GM18858 (cell line): Measurements from ENCODE around the gene CERS3.
A peak's percentile ranks its signal among the peaks of the same experiment; 100 is the strongest.

Experiments used
- ATAC-seq: cut with Tn5 transposase; IDR thresholded peaks from one replicate; pipeline ENCODE4 v1.9.1; 2021; ENCODE audit not compliant: unreplicated experiment

CERS3 gene

GRCh38 chr15:100528833-100529428 lies at the start of gene CERS3:
Gene CERS3, minus strand, starts transcription at chr15:100528950. Its CDS starts 27,101 bp downstream, at chr15:100501849.
- ATAC-seq = no peak

DNA sequence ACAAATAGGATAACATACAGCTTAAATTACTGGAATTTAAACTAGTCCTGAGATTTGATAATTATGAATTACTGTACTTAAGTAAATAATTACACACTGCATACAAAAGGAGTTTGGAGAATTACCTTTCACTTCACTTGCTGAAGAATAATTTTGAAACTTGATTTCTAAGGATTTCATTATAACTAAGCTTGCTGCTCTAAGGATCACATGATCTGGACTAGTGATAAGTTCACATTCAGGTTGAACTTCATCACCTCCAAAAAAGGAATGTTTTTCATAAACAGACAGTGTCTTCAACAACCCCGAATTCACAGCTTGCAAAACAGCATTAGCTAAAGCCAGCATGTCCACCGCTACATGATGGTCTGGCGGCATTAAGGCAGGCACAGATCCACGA lies 44.8 kb upstream of the CERS3 start:
- ATAC-seq = no peak

DNA sequence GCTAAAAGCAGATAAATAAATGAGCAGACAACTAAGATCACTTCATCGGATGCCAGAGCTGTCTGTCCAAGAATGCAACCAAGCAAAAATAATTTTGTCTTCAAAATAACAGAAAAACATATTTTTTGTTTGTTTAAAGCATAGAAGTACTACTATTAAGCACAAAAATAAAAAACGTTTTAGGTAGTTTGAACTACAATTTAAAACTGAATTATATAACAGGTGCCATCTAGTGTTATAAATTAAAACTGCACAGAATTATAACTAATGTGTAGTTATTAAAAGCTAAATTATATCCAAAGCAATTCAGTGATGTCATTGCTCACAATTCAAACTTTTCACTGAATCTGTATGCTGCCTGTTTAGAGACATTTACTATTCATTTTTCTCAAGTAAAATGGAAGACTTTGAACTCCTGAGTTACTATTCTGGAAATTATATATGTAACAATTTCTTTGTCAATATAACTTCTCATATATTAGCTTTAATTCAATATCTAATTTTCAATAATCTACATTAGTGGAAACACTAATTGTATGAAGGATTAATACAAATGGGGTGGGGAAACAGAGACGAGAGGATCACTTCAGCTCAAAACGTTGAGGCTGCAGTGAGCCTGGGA lies 43.7 kb upstream of the CERS3 start:
- ATAC-seq = no peak

DNA sequence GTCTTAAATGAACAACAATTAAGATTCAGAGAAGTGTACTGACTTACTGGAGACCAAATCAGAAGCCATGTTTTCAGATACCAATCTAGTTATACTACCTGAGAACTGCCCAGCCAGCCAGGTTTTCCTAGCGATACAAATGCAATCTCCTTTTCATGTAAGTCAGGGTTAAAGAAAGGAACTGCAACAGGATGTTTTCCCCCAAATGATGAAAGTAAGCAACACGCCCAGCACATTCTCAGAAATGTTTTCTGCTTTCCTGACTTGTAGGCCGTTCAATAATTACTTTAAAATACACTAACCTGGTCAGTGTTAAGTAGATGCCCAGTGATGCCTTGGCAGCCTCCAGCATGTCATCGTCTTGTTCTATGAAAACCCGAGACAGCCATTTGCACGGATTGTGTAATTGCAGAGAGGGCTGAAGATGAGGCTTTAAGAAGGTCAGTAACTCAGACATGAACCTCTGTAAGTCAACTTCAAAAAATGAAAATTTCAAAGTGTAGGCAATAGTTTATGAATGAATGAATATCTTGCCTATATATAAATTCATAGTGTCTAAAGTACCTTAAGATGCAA lies 42.9 kb upstream of the CERS3 start:
- ATAC-seq = no peak

GRCh38 chr15:100570735-100571313 lies 42.1 kb upstream of the CERS3 start:
- peak; percentile 84 for ATAC-seq

GRCh38 chr15:100570275-100570674 lies 41.5 kb upstream of the CERS3 start:
- ATAC-seq = peak; percentile 16

GRCh38 chr15:100569391-100569790 lies 40.6 kb upstream of the CERS3 start:
- ATAC-seq = no peak

DNA sequence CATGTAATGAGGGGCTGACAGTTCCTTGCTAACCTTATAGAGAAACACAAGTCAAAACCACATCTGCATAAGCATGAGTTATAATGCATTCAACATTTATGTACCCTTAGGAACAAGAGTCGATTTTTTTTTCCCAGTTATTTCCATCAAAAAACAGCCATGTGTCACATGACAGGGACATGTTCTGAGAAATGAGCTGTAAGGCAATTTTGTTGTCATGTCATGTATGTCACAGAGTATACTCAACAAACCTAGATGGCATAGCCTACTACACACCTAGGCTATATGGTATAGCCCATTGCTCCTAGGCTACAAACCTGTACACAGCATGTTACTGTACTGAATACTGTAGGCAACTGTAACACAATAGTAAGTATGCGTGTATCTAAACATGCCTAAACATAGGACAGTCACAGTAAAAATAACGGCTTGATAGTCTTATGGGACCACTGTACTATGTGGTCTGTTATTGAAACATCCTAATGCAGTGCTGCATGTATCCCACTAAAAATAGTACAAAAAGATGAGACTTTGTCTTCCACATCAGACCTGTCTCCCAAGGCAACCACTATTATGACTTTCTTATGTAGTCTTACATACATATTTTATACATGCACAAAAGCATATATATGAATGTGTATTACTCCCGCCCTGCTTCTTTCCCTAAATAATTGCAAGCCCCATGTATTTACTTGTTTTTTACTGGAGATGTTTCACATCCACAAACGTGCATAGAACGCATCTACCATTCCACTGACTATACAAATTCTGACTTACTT lies 38.3 kb upstream of the CERS3 start:
- no peak for ATAC-seq

- no peak for ATAC-seq
These were observed 36.8 kb upstream of the CERS3 start for GRCh38 chr15:100565591-100565990.

- no peak for ATAC-seq
These were observed 31.6 kb upstream of the CERS3 start for GRCh38 chr15:100560323-100560722.

- ATAC-seq = no peak
These were observed 30.6 kb upstream of the CERS3 start for GRCh38 chr15:100559330-100559729.

- no peak for ATAC-seq
These were observed 30.1 kb upstream of the CERS3 start for GRCh38 chr15:100558771-100559254.

DNA sequence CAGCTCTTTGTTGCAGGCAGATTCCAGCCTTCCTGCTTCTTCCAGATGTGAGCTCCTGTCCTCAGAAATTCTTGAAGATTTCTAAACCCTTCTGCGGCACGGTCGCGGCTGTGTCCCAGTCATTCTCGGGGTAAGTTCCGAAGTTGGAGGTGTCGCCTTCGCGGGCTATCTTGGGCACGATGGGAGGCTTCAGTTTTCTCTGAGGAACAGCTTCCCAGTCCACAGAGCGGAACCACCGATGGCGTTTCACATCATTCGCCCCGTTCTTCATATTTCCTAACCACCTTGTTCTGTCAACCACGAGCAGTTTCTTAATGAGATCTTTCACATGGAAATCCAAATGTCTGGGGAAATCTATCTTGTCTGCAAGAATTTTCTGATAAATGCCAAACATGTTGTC lies 24.7 kb upstream of the CERS3 start:
- no peak for ATAC-seq

- ATAC-seq = no peak
These were observed 19.2 kb upstream of the CERS3 start for GRCh38 chr15:100547961-100548360.

GRCh38 chr15:100544946-100545345 lies 16.2 kb upstream of the CERS3 start:
- ATAC-seq = no peak

DNA sequence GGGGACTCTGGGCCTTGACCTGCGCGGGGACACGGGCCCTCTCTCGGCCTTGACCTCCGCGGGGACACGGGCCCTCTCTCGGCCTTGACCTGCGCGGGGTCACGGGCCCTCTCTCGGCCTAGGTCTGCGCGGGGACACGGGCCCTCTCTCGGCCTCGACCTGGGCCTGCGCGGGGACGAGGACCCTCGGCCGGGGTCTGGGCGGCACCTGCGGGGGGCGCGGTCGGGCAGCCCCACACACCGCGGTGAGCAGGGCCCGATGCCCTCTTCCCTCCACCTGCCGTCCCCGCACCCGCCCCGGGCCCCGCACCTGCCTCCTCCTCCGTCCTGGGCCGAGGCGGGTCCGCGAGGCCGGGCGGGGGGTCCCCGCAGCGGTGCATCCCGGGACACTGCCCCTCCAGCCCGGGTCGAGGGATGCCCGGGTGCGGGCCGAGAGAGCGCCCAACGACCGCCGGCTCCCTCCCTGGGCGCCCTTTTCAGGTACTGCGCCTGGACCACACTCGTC lies 15.6 kb upstream of the CERS3 start:
- no peak for ATAC-seq

GRCh38 chr15:100542290-100542689 lies 13.5 kb upstream of the CERS3 start:
- no peak for ATAC-seq

GRCh38 chr15:100537331-100537730 lies 8.6 kb upstream of the CERS3 start:
- peak; percentile 46 for ATAC-seq

DNA sequence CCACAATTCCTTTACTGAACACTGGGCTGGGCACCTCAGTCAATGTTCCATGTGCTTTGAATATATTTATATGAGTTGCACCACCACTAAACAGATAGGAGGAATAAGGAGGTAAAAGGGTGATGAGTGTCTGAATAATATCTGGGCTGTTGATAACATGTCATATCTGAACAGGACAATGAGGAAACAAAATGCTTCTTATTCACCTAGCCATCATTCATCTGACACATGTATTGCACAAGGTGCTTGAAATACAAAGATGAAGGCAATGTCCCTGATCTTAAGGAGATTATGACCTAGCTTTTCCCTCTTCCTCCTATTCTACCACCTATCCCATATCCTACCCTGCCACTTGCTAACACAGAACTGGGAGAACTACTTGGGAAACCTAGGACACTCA lies 8.0 kb upstream of the CERS3 start:
- no peak for ATAC-seq

DNA sequence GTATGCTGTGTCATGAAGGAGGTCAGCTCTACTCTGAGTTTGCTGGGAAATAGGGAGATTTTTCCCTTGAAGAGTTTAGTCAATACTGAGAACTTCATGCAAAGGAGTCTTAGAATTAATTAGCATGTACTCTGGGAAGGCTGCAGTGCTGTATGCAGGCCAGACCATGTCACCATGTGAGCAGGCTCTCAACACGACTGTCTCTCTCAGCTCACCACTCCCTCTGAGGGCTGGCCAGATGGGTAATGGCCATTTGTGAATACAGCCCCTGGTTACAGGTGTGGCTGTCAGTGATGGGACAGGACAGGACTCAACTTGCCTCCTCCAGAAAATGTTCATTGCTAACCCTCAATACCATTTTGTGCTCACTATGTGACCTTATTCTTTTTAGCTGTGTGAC lies 5.1 kb upstream of the CERS3 start:
- no peak for ATAC-seq

DNA sequence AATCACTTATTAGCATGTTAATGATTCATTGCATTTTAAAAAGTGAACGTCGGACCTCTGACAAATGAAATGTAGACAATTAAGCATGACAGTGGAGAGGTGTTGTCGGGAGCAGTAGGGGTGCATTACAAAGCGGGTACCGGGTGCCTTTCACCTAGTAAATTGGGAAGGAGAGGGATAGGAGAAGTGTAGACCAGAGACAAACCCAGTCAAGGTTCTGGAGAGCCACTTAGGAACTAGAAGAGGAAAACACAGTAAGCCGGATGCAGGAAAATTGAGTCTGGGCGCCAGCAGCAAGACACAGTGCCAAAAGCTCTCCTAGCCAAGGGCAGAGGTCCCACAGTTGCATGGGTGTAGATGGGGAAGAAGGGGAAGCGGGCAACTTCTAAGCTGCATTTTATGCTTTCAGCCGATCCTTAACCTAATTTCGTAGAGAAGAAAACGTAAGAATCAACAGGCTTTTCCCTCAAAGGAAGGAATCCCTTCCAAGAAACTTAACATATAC lies 3.1 kb upstream of the CERS3 start:
- no peak for ATAC-seq
